GM21723 (cell line): ENCODE measurements around the gene THSD7A.

Source experiments
- ATAC-seq: cut with Tn5 transposase; IDR thresholded peaks from one replicate; pipeline ENCODE4 v1.9.1; 2021; ENCODE audit warnings: mild to moderate bottlenecking, moderate library complexity; ENCODE audit not compliant: unreplicated experiment

The THSD7A gene

GRCh38 chr7:11710377-11710776, 121.6 kb downstream of the THSD7A start:
- no peak for ATAC-seq

GRCh38 chr7:11709196-11709595, 122.8 kb downstream of the THSD7A start:
- no peak for ATAC-seq

GRCh38 chr7:11707606-11708193, 124.3 kb downstream of the THSD7A start:
- no peak for ATAC-seq

GRCh38 chr7:11706666-11707605, 125.1 kb downstream of the THSD7A start:
- no peak for ATAC-seq

GRCh38 chr7:11703829-11704228, 128.2 kb downstream of the THSD7A start:
- ATAC-seq: no peak

- no peak for ATAC-seq
Measured at GRCh38 chr7:11702938-11703337, 129.1 kb downstream of the THSD7A start.

GRCh38 chr7:11701829-11702560, 130.0 kb downstream of the THSD7A start:
- ATAC-seq: no peak

- ATAC-seq: no peak
Measured at GRCh38 chr7:11699666-11700065, 132.3 kb downstream of the THSD7A start.

- ATAC-seq: no peak
Measured at GRCh38 chr7:11698384-11698871, 133.6 kb downstream of the THSD7A start.

GRCh38 chr7:11690395-11690794, 141.6 kb downstream of the THSD7A start:
- no peak for ATAC-seq

GRCh38 chr7:11689096-11689495, 142.9 kb downstream of the THSD7A start:
- no peak for ATAC-seq

GRCh38 chr7:11681461-11681860, 150.5 kb downstream of the THSD7A start:
- ATAC-seq: no peak

- no peak for ATAC-seq
Measured at GRCh38 chr7:11675163-11675562, 156.8 kb downstream of the THSD7A start.

- ATAC-seq: no peak
Measured at GRCh38 chr7:11668727-11669126, 163.3 kb downstream of the THSD7A start.

- ATAC-seq: no peak
Measured at GRCh38 chr7:11667810-11668185, 164.2 kb downstream of the THSD7A start.

- ATAC-seq: no peak
Measured at GRCh38 chr7:11667071-11667809, 164.8 kb downstream of the THSD7A start.

GRCh38 chr7:11665357-11665756, 166.6 kb downstream of the THSD7A start:
- ATAC-seq: no peak

- no peak for ATAC-seq
Measured at GRCh38 chr7:11655642-11656041, 176.4 kb downstream of the THSD7A start.

- no peak for ATAC-seq
Measured at GRCh38 chr7:11655163-11655562, 176.8 kb downstream of the THSD7A start.

GRCh38 chr7:11650500-11650899, 181.5 kb downstream of the THSD7A start:
- ATAC-seq: no peak

- ATAC-seq: no peak
Measured at GRCh38 chr7:11650030-11650429, 182.0 kb downstream of the THSD7A start.
